ENCODE measurements around the gene DIS3L2. TPM values are rescaled to one million over a fixed set of nuclear protein-coding genes. Genes with fewer than 3 reads are reported as not detected.
A peak's percentile ranks its signal among the peaks of the same experiment; 100 is the strongest.

Gene DIS3L2
- total RNA-seq, 4 donors from 2014 or later = 13.3 to 31.0 (median 23.6) TPM

- Histone ChIP-seq H3K4me1 (peaks cover 0 to 23% (median 4%) of the 10 kb centered on the region in 3 donors), H3K36me3 (no peaks in the 10 kb centered on the region), H3K27me3 (peaks cover 68% of the 10 kb centered on the region), H3K27ac (no peak overlapping the region), H3K4me3 (no peak overlapping the region), H3K9me3 (peaks cover 0 to 28% (median 0%) of the 10 kb centered on the region in 3 donors)
- no CpG with 5 or more reads among the region's 7 CpGs for WGBS, 2 donors (ENCODE audit: low coverage in 1 of 2)
- ATAC-seq = no peak
- TF ChIP-seq CTCF (IDR thresholded peaks at IDR 0.05) = no peak
- TF ChIP-seq POLR2AphosphoS5 (IDR thresholded peaks at IDR 0.05) = no peak
- TF ChIP-seq EP300 (IDR thresholded peaks at IDR 0.05) = no peak
- no peak for TF ChIP-seq POLR2A (IDR thresholded peaks at IDR 0.05)
Measured at GRCh38 chr2:232349546-232349945, 388.0 kb downstream of the DIS3L2 start.

- Histone ChIP-seq H3K36me3 (no peaks in the 10 kb centered on the region), H3K9me3 (peaks cover 0 to 27% (median 0%) of the 10 kb centered on the region in 3 donors), H3K4me3 (no peak overlapping the region), H3K4me1 (peaks cover 0 to 23% (median 4%) of the 10 kb centered on the region in 3 donors), H3K27ac (no peak overlapping the region), H3K27me3 (peaks cover 74% of the 10 kb centered on the region)
- TF ChIP-seq POLR2AphosphoS5 (IDR thresholded peaks at IDR 0.05) = no peak
- no peak for TF ChIP-seq EP300 (IDR thresholded peaks at IDR 0.05)
- 80% methylated on average over 1 to 2 of the region's 14 CpGs for WGBS, 2 donors (ENCODE audit: low coverage in 1 of 2)
- ATAC-seq = no peak
Measured at GRCh38 chr2:232349946-232350635, 388.6 kb downstream of the DIS3L2 start.

GRCh38 chr2:232350804-232351685 lies 389.5 kb downstream of the DIS3L2 start:
- TF ChIP-seq EP300 (IDR thresholded peaks at IDR 0.05) (no peak), POLR2AphosphoS5 (IDR thresholded peaks at IDR 0.05) (no peak), POLR2A (IDR thresholded peaks at IDR 0.05) (no peak), CTCF (IDR thresholded peaks at IDR 0.05) (no peak)
- no CpG with 5 or more reads among the region's 76 CpGs for WGBS, 2 donors (ENCODE audit: low coverage in 1 of 2)
- no peak for ATAC-seq
- Histone ChIP-seq H3K36me3 (no peaks in the 10 kb centered on the region), H3K27me3 (peaks cover 81% of the 10 kb centered on the region), H3K27ac (no peak overlapping the region), H3K9me3 (peaks cover 0 to 20% (median 0%) of the 10 kb centered on the region in 3 donors), H3K4me3 (no peak overlapping the region), H3K4me1 (peaks cover 0 to 23% (median 4%) of the 10 kb centered on the region in 3 donors)

- 80% methylated on average over 1 of the region's 73 CpGs; no CpG with 5 or more reads in 1 of the 2 donors for WGBS, 2 donors (ENCODE audit: low coverage in 1 of 2)
- no peak for ATAC-seq
- Histone ChIP-seq H3K27me3 (peaks cover 81% of the 10 kb centered on the region), H3K4me1 (peaks cover 0 to 23% (median 4%) of the 10 kb centered on the region in 3 donors), H3K36me3 (no peaks in the 10 kb centered on the region), H3K9me3 (peaks cover 0 to 13% (median 0%) of the 10 kb centered on the region in 3 donors), H3K27ac (no peak overlapping the region), H3K4me3 (peak overlapping the region in 1 of 2 donors; percentile 14)
- no peak for TF ChIP-seq POLR2AphosphoS5 (IDR thresholded peaks at IDR 0.05)
- no peak for TF ChIP-seq POLR2A (IDR thresholded peaks at IDR 0.05)
- no peak for TF ChIP-seq EP300 (IDR thresholded peaks at IDR 0.05)
Measured at GRCh38 chr2:232351686-232352510, 390.4 kb downstream of the DIS3L2 start.

GRCh38 chr2:232352511-232353091 lies 391.1 kb downstream of the DIS3L2 start:
- H3K27me3 ChIP-seq = peaks cover 80% of the 10 kb centered on the region
- no peak for ATAC-seq
- no peaks in the 10 kb centered on the region for H3K36me3 ChIP-seq
- WGBS, 2 donors (ENCODE audit: low coverage in 1 of 2) = no CpG with 5 or more reads among the region's 39 CpGs
- peak overlapping the region in 1 of 2 donors; percentile 14 for H3K4me3 ChIP-seq
- no peak for TF ChIP-seq EP300 (IDR thresholded peaks at IDR 0.05)
- TF ChIP-seq POLR2AphosphoS5 (IDR thresholded peaks at IDR 0.05) = no peak
- TF ChIP-seq POLR2A (IDR thresholded peaks at IDR 0.05) = no peak
- no peak for TF ChIP-seq CTCF (IDR thresholded peaks at IDR 0.05)
- H3K4me1 ChIP-seq = peaks cover 0 to 23% (median 4%) of the 10 kb centered on the region in 3 donors
- H3K27ac ChIP-seq = no peak overlapping the region
- peaks cover 0 to 6% (median 0%) of the 10 kb centered on the region in 3 donors for H3K9me3 ChIP-seq
